SU-DHL-6 (cell line): ENCODE results near the gene DUS1L.

Source experiments
- H2AFZ ChIP-seq: fragments of 200-600 bp; sonication (generic); 2 replicates; pipeline ENCODE4 v1.6.1; 2014; ENCODE audit warnings: low read depth, mild to moderate bottlenecking, moderate library complexity, mixed read lengths, antibody characterized with exemption, low read length; ENCODE audit not compliant: severe bottlenecking
- H3F3A ChIP-seq: fragments of 200-600 bp; shearing (Covaris generic); 2 replicates; pipeline ENCODE4 v1.6.0; 2016; ENCODE audit warnings: antibody characterized with exemption, mild to moderate bottlenecking; ENCODE audit not compliant: insufficient read depth
- H3K27ac ChIP-seq: fragments of 200-600 bp; sonication (generic); 2 replicates; pipeline ENCODE4 v1.5.1; 2016; ENCODE audit warnings: low read depth, mild to moderate bottlenecking, low read length, moderate library complexity, mixed read lengths
- H3K27me3 ChIP-seq: fragments of 200-600 bp; sonication (generic), shearing (Covaris generic); 2 replicates; pipeline ENCODE4 v1.6.0; 2014; ENCODE audit warnings: mild to moderate bottlenecking, low read length
- H3K36me3 ChIP-seq: fragments of 200-600 bp; sonication (generic); 2 replicates; pipeline ENCODE4 v1.6.1; 2014; ENCODE audit warnings: mild to moderate bottlenecking, low read length, mixed read lengths
- H3K4me2 ChIP-seq: fragments of 300-600, 200-600 bp; shearing (Covaris generic), sonication (generic); 2 replicates; pipeline ENCODE4 v1.6.0; 2014; ENCODE audit warnings: low read length, low read depth, mild to moderate bottlenecking; ENCODE audit not compliant: poor library complexity, severe bottlenecking
- H3K4me3 ChIP-seq: fragments of 200-600 bp; sonication (generic); 2 replicates; pipeline ENCODE4 v1.5.1; 2014; ENCODE audit warnings: antibody characterized with exemption, low read length, mild to moderate bottlenecking, mixed read lengths; ENCODE audit not compliant: insufficient read depth, poor library complexity, severe bottlenecking
- H3K79me2 ChIP-seq: fragments of 200-600 bp; sonication (generic); 2 replicates; pipeline ENCODE4 v1.6.1; 2014; ENCODE audit warnings: mild to moderate bottlenecking, low read length, moderate library complexity; ENCODE audit not compliant: insufficient read depth
- H3K9ac ChIP-seq: fragments of 200-600 bp; sonication (generic); 2 replicates; pipeline ENCODE4 v1.7.0; 2014; ENCODE audit warnings: mild to moderate bottlenecking, low read length
- H3K9me2 ChIP-seq: fragments of 200-600 bp; sonication (generic); replicated peaks from 2 replicates; pipeline ENCODE4 v1.6.1; 2014; ENCODE audit warnings: low read length; ENCODE audit not compliant: insufficient read depth
- H3K9me3 ChIP-seq: fragments of 200-600 bp; sonication (generic); 2 replicates; pipeline ENCODE4 v1.6.1; 2014; ENCODE audit warnings: low read length, mixed read lengths; ENCODE audit not compliant: insufficient read depth
- H4K20me1 ChIP-seq: fragments of 200-600 bp; sonication (generic); 2 replicates; pipeline ENCODE4 v1.6.1; 2014; ENCODE audit warnings: low read depth, mild to moderate bottlenecking, antibody characterized with exemption, low read length, moderate library complexity, mixed read lengths
- CTCF ChIP-seq: fragments of 200-600 bp; sonication (generic); IDR thresholded peaks from one replicate; pipeline ENCODE4 v1.5.1; 2017; ENCODE audit warnings: antibody characterized with exemption, mild to moderate bottlenecking, low read length, moderate library complexity; ENCODE audit not compliant: insufficient read depth, poor library complexity, severe bottlenecking
- EZH2phosphoT487 ChIP-seq: fragments of 200-600 bp; sonication (generic), shearing (Covaris generic); conservative IDR thresholded peaks from 2 replicates; pipeline ENCODE4 v1.6.1; 2018; ENCODE audit warnings: mild to moderate bottlenecking, antibody characterized with exemption, low read length, moderate library complexity, mixed read lengths

Gene DUS1L

GRCh38 chr17:82014971-82015310, 50.7 kb downstream of the DUS1L start:
- H3K4me2 ChIP-seq, result no peak overlapping the region
- H3F3A ChIP-seq, result no peaks in the 10 kb centered on the region
- no peak overlapping the region for H2AFZ ChIP-seq
- no peaks in the 10 kb centered on the region for H3K79me2 ChIP-seq
- no peaks in the 10 kb centered on the region for H3K9me2 ChIP-seq
- H3K36me3 ChIP-seq, result no peaks in the 10 kb centered on the region
- TF ChIP-seq CTCF (no peak), EZH2phosphoT487 (no peak)
- H3K27me3 ChIP-seq, result no peaks in the 10 kb centered on the region
- no peaks in the 10 kb centered on the region for H4K20me1 ChIP-seq
- H3K9ac ChIP-seq, result no peak overlapping the region
- no peak overlapping the region for H3K4me3 ChIP-seq
- no peak overlapping the region for H3K27ac ChIP-seq
- H3K9me3 ChIP-seq, result no peaks in the 10 kb centered on the region

- no peaks in the 10 kb centered on the region for H4K20me1 ChIP-seq
- H3K27me3 ChIP-seq, result no peaks in the 10 kb centered on the region
- H3K4me3 ChIP-seq, result no peak overlapping the region
- H3K9ac ChIP-seq, result no peak overlapping the region
- no peaks in the 10 kb centered on the region for H3F3A ChIP-seq
- no peak overlapping the region for H3K27ac ChIP-seq
- no peaks in the 10 kb centered on the region for H3K9me2 ChIP-seq
- H3K36me3 ChIP-seq, result no peaks in the 10 kb centered on the region
- no peak overlapping the region for H3K4me2 ChIP-seq
- no peaks in the 10 kb centered on the region for H3K9me3 ChIP-seq
- no peak overlapping the region for H2AFZ ChIP-seq
- no peaks in the 10 kb centered on the region for H3K79me2 ChIP-seq
- no peak for TF ChIP-seq EZH2phosphoT487
- TF ChIP-seq CTCF, result no peak
Observed at GRCh38 chr17:82014432-82014831, 51.2 kb downstream of the DUS1L start.

GRCh38 chr17:82013772-82014321, 51.8 kb downstream of the DUS1L start:
- Histone ChIP-seq H3K79me2 (no peaks in the 10 kb centered on the region), H3K4me3 (no peak overlapping the region), H3K9me2 (no peaks in the 10 kb centered on the region), H3K9me3 (no peaks in the 10 kb centered on the region), H2AFZ (no peak overlapping the region), H3K27me3 (no peaks in the 10 kb centered on the region), H3F3A (no peaks in the 10 kb centered on the region), H3K9ac (no peak overlapping the region), H4K20me1 (no peaks in the 10 kb centered on the region), H3K27ac (no peak overlapping the region), H3K4me2 (no peak overlapping the region), H3K36me3 (no peaks in the 10 kb centered on the region)
- no peak for TF ChIP-seq CTCF
- no peak for TF ChIP-seq EZH2phosphoT487
